H9 (cell line): Measurements from ENCODE around the gene CCDC154. TPM values are rescaled to one million over a fixed set of nuclear protein-coding genes. Genes with fewer than 3 reads are reported as not detected.

ENCODE experiments used
- DNase-seq: peaks from one replicate; pipeline ENCODE4 v3.0.0-alpha.2; 2017
- H2AFZ ChIP-seq: one replicate; pipeline ENCODE4 v1.6.1; 2013; ENCODE audit warnings: mild to moderate bottlenecking, low read length, control low read depth, moderate library complexity
- H2AK5ac ChIP-seq: 2 replicates; pipeline ENCODE4 v1.6.1; 2013; ENCODE audit warnings: low read length, control low read depth, mixed read lengths; ENCODE audit not compliant: insufficient read length
- H2BK120ac ChIP-seq: one replicate; pipeline ENCODE4 v1.6.1; 2013; ENCODE audit warnings: low read depth, mild to moderate bottlenecking, low read length, control low read depth, inconsistent platforms; ENCODE audit not compliant: poor library complexity, severe bottlenecking
- H2BK12ac ChIP-seq: 2 replicates; pipeline ENCODE4 v1.6.1; 2013; ENCODE audit warnings: low read length, control low read depth, mixed read lengths, low read depth; ENCODE audit not compliant: insufficient read length
- H2BK15ac ChIP-seq: 2 replicates; pipeline ENCODE4 v1.6.1; 2013; ENCODE audit warnings: low read depth, low read length, control low read depth
- H2BK20ac ChIP-seq: one replicate; pipeline ENCODE4 v1.6.1; 2013; ENCODE audit warnings: low read depth, mild to moderate bottlenecking, low read length, control low read depth, inconsistent platforms; ENCODE audit not compliant: poor library complexity, severe bottlenecking
- H2BK5ac ChIP-seq: 2 replicates; pipeline ENCODE4 v1.6.1; 2013; ENCODE audit warnings: low read length, control low read depth, mixed read lengths; ENCODE audit not compliant: insufficient read length
- H3K14ac ChIP-seq: 2 replicates; pipeline ENCODE4 v1.6.1; 2013; ENCODE audit warnings: low read length, control low read depth; ENCODE audit not compliant: insufficient read depth
- H3K18ac ChIP-seq: 2 replicates; pipeline ENCODE4 v1.6.1; 2013; ENCODE audit warnings: low read depth, mild to moderate bottlenecking, mixed read lengths, low read length, control low read depth; ENCODE audit not compliant: insufficient read length
- H3K23ac ChIP-seq: 2 replicates; pipeline ENCODE4 v1.6.1; 2013; ENCODE audit warnings: low read length, control low read depth, mixed read lengths, low read depth; ENCODE audit not compliant: insufficient read length
- H3K23me2 ChIP-seq: 2 replicates; pipeline ENCODE4 v1.6.1; 2013; ENCODE audit warnings: low read depth, mild to moderate bottlenecking, mixed read lengths, low read length, control low read depth; ENCODE audit not compliant: insufficient read length, poor library complexity, severe bottlenecking
- H3K27ac ChIP-seq: 2 replicates; pipeline ENCODE4 v1.5.1; 2013; ENCODE audit warnings: low read length, control low read depth, mixed read lengths, low read depth; ENCODE audit not compliant: insufficient read length
- H3K27me3 ChIP-seq: 2 replicates; pipeline ENCODE4 v1.6.1; 2013; ENCODE audit warnings: low read length, control low read depth, inconsistent platforms; ENCODE audit not compliant: insufficient read depth
- H3K4ac ChIP-seq: 2 replicates; pipeline ENCODE4 v1.6.1; 2013; ENCODE audit warnings: low read depth, mild to moderate bottlenecking, control low read depth, inconsistent platforms, low read length, moderate library complexity
- H3K4me1 ChIP-seq: 2 replicates; pipeline ENCODE4 v1.6.1; 2013; ENCODE audit warnings: low read length, control low read depth, inconsistent platforms; ENCODE audit not compliant: insufficient read depth
- H3K4me2 ChIP-seq: 2 replicates; pipeline ENCODE4 v1.6.1; 2013; ENCODE audit warnings: low read length, control low read depth, mixed read lengths; ENCODE audit not compliant: insufficient read length, insufficient read depth
- H3K56ac ChIP-seq: 2 replicates; pipeline ENCODE4 v1.6.1; 2013; ENCODE audit warnings: low read depth, mild to moderate bottlenecking, mixed read lengths, low read length, control low read depth; ENCODE audit not compliant: insufficient read length
- H3K79me1 ChIP-seq: 2 replicates; pipeline ENCODE4 v1.6.1; 2013; ENCODE audit warnings: low read depth, mild to moderate bottlenecking, moderate library complexity, low read length, control low read depth, inconsistent platforms; ENCODE audit not compliant: insufficient read depth, poor library complexity, severe bottlenecking
- H3K79me2 ChIP-seq: 2 replicates; pipeline ENCODE4 v1.6.1; 2013; ENCODE audit warnings: low read length, control low read depth, inconsistent platforms; ENCODE audit not compliant: insufficient read depth
- H3K9ac ChIP-seq: 2 replicates; pipeline ENCODE4 v1.6.1; 2013; ENCODE audit warnings: low read length, control low read depth, mixed read lengths; ENCODE audit not compliant: insufficient read length; ENCODE audit errors: extremely low read depth
- H3K9me3 ChIP-seq: one replicate; pipeline ENCODE4 v1.6.1; 2013; ENCODE audit warnings: low read depth, low read length, inconsistent platforms; ENCODE audit not compliant: control insufficient read depth
- H3T11ph ChIP-seq: one replicate; pipeline ENCODE4 v1.6.1; 2013; ENCODE audit warnings: mild to moderate bottlenecking, low read length, control low read depth, inconsistent platforms
- H4K20me1 ChIP-seq: one replicate; pipeline ENCODE4 v1.6.1; 2013; ENCODE audit not compliant: control insufficient read depth, insufficient read length, insufficient read depth
- H4K5ac ChIP-seq: 2 replicates; pipeline ENCODE4 v1.6.1; 2013; ENCODE audit warnings: low read depth, mild to moderate bottlenecking, mixed read lengths, low read length, control low read depth; ENCODE audit not compliant: insufficient read length
- H4K8ac ChIP-seq: replicated peaks from 2 replicates; pipeline ENCODE4 v1.6.1; 2013; ENCODE audit warnings: low read length, control low read depth, mixed read lengths, low read depth; ENCODE audit not compliant: insufficient read length
- H4K91ac ChIP-seq: 2 replicates; pipeline ENCODE4 v1.6.1; 2013; ENCODE audit warnings: low read depth, mild to moderate bottlenecking, moderate library complexity, mixed read lengths, low read length, control low read depth; ENCODE audit not compliant: insufficient read length
- H3K27ac Mint-ChIP-seq, 3 experiments: 2 replicates in 2 of 3; 3 replicates in 1 of 3; pipeline ENCODE4 v1.8.0; 2020 to 2021; ENCODE audit warnings: mixed read lengths in 3 of 3, mild to moderate bottlenecking in 1 of 3, moderate library complexity in 1 of 3
- H3K27me3 Mint-ChIP-seq: 2 replicates; pipeline ENCODE4 v1.8.0; 2021; ENCODE audit warnings: low read depth, mild to moderate bottlenecking, moderate library complexity, mixed read lengths
- H3K36me3 Mint-ChIP-seq, 3 experiments: 2 replicates in 2 of 3; 3 replicates in 1 of 3; pipeline ENCODE4 v1.8.0; 2020 to 2021; ENCODE audit warnings: low read depth in 3 of 3, mixed read lengths in 3 of 3; ENCODE audit not compliant: insufficient read depth in 1 of 3
- H3K4me1 Mint-ChIP-seq, 2 experiments: 2 replicates each; pipeline ENCODE4 v1.8.0; 2020; ENCODE audit warnings: mixed read lengths in 2 of 2
- H3K4me3 Mint-ChIP-seq, 2 experiments: 2 replicates in 1 of 2; 3 replicates in 1 of 2; pipeline ENCODE4 v1.8.0; 2020 to 2021; ENCODE audit warnings: mild to moderate bottlenecking in 2 of 2, mixed read lengths in 2 of 2, moderate library complexity in 1 of 2
- H3K9me3 Mint-ChIP-seq, 2 experiments: 2 replicates in 1 of 2; 3 replicates in 1 of 2; pipeline ENCODE4 v1.8.0; 2020; ENCODE audit warnings: mild to moderate bottlenecking in 2 of 2, mixed read lengths in 2 of 2, moderate library complexity in 1 of 2
- WGBS: extraction: QIAGEN DNeasy Blood & Tissue Kit; methylation state at CpG from one replicate; pipeline ENCODE4 v1.1.7; 2013; ENCODE audit warnings: missing lambda C conversion rate, low lambda C conversion rate, mixed read lengths; ENCODE audit not compliant: insufficient read length; ENCODE audit errors: extremely low coverage; 5-methylcytosine and 5-hydroxymethylcytosine counted together
- total RNA-seq: library from RNA; stranded (reverse); gene quantifications from 2 replicates; pipeline ENCODE4 v1.2.1, GENCODE V29; 2021
- TF ChIP-seq, protein P1 (sequence below): fragments of 200-600 bp; sonication (generic); conservative IDR thresholded peaks from 3 replicates; pipeline ENCODE4 v1.8.0; 2021; ENCODE audit warnings: antibody characterized with exemption, mild to moderate bottlenecking

CCDC154 gene
- total RNA-seq, 1 experiment from 2014 or later, result 1.3 TPM

DNA sequence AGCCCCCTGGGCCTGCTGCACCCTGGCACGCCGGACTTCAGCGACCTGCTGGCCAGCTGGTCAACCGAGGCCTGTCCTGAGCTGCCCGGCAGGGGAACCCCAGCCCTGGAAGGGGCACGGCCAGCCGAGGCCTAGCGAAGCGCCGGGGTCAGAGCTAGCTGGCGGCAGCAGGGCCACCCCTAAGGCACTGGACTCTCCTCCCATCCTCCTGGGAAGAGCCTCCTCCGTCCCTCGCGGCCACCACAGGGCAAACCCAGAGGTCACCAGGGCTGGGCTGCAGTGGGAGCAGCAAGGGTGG lies 11.1 kb downstream of the CCDC154 start:
- H2BK12ac ChIP-seq, result no peak overlapping the region
- H2BK5ac ChIP-seq, result no peak overlapping the region
- H3K27me3 Mint-ChIP-seq, result no peaks in the 10 kb centered on the region; the same call in 1 of the 2 replicates
- no peaks in the 10 kb centered on the region for H3K9me3 ChIP-seq
- H2AK5ac ChIP-seq, result no peak overlapping the region
- H3K4me3 Mint-ChIP-seq, result no peak overlapping the region
- H3K79me2 ChIP-seq, result no peaks in the 10 kb centered on the region
- H3K9ac ChIP-seq, result no peak overlapping the region
- H3K27me3 ChIP-seq, result no peaks in the 10 kb centered on the region
- no peak overlapping the region for H3K18ac ChIP-seq
- no peaks in the 10 kb centered on the region; a peak in 1 of 4 replicates for H3K4me1 Mint-ChIP-seq
- H3K56ac ChIP-seq, result no peak overlapping the region
- TF ChIP-seq, protein P1, sequence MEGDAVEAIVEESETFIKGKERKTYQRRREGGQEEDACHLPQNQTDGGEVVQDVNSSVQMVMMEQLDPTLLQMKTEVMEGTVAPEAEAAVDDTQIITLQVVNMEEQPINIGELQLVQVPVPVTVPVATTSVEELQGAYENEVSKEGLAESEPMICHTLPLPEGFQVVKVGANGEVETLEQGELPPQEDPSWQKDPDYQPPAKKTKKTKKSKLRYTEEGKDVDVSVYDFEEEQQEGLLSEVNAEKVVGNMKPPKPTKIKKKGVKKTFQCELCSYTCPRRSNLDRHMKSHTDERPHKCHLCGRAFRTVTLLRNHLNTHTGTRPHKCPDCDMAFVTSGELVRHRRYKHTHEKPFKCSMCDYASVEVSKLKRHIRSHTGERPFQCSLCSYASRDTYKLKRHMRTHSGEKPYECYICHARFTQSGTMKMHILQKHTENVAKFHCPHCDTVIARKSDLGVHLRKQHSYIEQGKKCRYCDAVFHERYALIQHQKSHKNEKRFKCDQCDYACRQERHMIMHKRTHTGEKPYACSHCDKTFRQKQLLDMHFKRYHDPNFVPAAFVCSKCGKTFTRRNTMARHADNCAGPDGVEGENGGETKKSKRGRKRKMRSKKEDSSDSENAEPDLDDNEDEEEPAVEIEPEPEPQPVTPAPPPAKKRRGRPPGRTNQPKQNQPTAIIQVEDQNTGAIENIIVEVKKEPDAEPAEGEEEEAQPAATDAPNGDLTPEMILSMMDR, result no peak
- no peak overlapping the region for H2BK120ac ChIP-seq
- H3K36me3 Mint-ChIP-seq, result no peaks in the 10 kb centered on the region
- no peaks in the 10 kb centered on the region for H3K23me2 ChIP-seq
- H4K8ac ChIP-seq, result no peak overlapping the region
- H4K91ac ChIP-seq, result no peak overlapping the region
- no peaks in the 10 kb centered on the region for H3K79me1 ChIP-seq
- WGBS, result no CpG with 5 or more reads among the region's 14 CpGs
- H2BK15ac ChIP-seq, result no peak overlapping the region
- H4K20me1 ChIP-seq, result no peaks in the 10 kb centered on the region
- no peak overlapping the region for H4K5ac ChIP-seq
- H3K4me1 ChIP-seq, result no peaks in the 10 kb centered on the region
- H3K4me2 ChIP-seq, result no peak overlapping the region
- no peak overlapping the region for H3K4ac ChIP-seq
- no peak overlapping the region for H2BK20ac ChIP-seq
- H3K23ac ChIP-seq, result no peak overlapping the region
- H3K14ac ChIP-seq, result no peak overlapping the region
- no peak overlapping the region for H3K27ac Mint-ChIP-seq
- H3T11ph ChIP-seq, result no peak overlapping the region
- H2AFZ ChIP-seq, result no peak overlapping the region
- no peak for DNase-seq
- H3K27ac ChIP-seq, result no peak overlapping the region
- no peaks in the 10 kb centered on the region for H3K9me3 Mint-ChIP-seq
